AG08396 (cell line): Measurements from ENCODE around the gene GLRX5.

Experiments
- DNase-seq: peaks from one replicate; pipeline ENCODE4 v3.0.0; 2012; ENCODE audit warnings: low spot score, mixed read lengths

The GLRX5 gene

DNA sequence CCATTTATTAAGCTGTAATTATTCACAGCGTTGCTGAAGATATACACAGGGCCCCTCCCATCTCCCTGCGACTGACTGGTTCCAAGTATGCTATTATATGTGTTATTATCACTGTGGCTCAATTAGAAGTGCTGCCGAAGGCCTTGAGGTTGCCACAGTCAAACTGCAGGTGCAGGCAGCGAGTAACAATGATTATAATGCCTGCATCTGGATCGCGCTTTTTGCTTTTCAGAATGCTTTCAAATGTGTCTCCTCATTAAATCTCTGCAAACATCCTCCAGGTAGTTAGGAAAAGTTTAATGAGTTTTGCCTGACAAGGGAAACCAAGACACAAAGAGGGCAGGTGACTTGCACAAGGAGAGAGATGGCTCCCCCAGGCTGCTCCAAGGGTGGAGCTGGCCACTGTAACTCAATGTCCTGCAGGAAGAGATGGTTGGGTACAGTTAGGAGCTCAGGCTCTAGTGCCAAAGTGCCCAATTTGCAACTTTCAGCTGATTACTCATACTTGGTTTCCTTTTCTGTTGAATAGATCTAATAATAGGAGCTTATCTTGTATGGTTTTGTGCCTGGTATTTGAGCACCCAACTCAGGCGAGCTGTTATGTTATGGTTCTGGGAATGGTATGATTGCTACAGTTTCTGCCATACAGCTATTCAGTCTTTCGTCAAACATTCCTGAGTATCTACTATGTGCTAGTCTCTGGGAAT lies 16.7 kb upstream of the GLRX5 start:
- DNase-seq = peak; percentile 31

DNA sequence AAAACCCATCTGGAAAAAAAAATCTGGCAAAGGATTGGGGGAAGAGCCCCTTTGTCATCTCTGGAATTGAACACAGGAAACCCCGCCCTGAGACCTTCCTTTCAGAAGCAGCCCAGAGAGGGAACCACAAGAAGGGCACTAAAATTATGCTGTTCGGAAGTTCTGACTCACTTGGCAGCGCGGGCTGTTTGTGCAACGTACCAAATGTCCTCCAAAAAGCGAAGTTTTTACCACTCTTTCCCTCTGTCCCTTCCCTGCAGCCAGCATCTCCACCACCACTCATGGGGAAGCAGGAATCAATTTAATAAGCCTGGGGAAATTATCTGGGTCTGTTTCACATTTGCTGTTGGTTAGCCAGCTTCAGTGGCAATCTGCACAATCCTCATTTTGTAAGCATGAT lies 15.2 kb upstream of the GLRX5 start:
- DNase-seq = peak; percentile 80

DNA sequence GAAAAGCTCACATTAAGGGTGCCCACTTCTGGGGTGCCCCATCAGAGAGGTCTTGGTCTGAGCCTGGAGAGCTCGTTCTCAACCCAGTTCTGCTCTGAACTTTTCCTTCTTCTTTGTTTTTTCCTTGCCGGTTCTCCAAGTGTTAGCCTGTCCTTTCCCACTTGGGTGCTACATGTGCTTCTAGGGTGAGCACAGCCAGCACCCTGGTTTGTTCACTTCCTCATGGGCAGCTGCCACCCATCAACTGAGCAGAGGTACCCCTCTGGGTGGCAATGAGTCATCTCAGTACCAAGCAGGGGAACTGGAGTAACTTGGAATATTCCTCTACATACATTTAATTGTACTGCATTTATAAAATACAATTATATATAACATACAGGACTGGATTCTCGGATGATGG lies 14.5 kb upstream of the GLRX5 start:
- no peak for DNase-seq

DNA sequence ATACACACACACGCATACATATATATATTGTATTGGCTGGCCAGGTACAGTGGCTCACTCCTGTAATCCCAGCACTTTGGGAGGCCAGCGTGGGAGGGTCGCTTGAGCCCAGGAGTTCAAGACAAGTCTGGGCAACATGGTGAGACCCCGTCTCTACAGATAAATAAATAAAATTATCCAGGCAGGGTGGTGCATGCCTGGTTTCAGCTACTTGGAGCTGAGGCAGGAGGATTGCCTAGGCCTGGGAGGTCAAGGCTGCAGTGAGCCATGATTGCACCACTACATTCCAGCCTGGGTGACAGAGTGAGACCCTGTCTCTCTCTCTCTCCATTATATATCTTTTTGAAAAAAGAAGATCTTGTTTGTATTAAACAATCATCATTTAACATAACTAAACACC lies 13.8 kb upstream of the GLRX5 start:
- no peak for DNase-seq

DNA sequence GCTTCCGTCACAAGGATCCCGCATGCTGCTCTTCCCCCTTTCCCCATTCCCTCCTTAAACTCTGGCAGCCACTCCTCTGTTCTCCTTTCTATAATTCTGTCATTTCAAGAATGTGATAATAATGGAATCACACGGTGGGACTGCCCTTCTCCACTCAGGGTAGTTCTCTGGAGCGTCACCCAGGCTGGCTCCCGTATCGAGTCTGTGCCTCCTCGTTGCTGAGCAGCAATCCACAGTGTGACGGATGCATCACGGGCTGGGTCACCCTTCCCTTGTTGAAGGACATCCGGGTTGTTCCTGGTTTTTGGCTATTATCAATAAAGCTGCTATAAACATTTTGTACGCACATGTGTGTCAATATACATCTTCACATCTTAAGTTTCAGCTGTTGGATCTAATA lies 12.7 kb upstream of the GLRX5 start:
- DNase-seq = no peak

DNA sequence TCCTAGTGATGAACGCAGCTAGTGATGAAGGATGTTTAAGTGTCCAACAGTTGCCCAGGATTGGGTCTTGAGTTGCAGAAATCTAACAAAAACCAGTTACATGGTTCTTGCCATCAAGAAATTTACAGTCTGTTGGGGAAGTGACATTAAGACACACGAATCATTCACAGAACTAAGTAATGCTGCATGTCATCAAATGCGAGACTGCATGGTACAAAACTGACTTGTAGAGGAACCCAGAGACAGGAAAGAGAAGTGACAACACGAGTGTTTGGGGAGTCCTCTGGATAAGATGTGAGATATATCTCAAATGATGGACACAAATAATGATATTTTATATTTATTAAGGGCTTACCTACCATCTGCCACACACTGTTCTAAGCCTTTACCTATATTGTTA lies 12.3 kb upstream of the GLRX5 start:
- no peak for DNase-seq

DNA sequence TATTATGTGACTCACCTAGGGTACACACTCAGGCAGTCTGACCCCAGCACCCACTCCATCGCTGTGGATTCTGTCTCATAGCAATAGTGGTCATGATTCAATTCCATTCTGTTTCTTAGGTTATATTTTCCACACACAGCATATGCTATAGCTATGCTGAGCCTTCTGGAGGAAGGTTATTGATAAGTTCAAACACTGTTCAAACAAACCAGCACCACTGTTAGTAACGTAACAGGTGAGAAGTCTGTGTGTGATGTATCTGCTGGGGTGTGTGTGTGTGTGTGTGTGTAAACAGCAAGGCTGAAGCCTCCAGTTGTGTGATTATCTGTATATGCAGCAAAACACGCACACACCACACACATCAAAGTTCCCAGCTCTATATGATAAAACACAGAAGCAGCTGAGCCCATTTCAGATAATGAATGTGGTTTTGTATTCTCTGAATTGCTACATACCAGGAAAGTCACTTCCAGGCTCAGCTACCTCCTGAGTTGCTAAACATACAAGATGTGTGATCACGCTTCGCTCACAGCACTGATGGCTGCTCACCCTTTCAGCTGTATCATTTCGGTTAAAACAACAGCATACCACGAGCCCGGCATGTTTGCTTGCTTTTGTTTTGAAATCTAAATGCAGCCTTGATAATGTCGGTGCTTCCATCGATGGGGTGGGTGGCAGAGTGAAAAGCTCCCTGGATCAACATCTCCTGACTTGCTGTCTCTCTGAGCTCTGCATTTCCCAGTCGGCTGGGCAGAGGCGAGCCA lies 11.6 kb upstream of the GLRX5 start:
- no peak for DNase-seq

DNA sequence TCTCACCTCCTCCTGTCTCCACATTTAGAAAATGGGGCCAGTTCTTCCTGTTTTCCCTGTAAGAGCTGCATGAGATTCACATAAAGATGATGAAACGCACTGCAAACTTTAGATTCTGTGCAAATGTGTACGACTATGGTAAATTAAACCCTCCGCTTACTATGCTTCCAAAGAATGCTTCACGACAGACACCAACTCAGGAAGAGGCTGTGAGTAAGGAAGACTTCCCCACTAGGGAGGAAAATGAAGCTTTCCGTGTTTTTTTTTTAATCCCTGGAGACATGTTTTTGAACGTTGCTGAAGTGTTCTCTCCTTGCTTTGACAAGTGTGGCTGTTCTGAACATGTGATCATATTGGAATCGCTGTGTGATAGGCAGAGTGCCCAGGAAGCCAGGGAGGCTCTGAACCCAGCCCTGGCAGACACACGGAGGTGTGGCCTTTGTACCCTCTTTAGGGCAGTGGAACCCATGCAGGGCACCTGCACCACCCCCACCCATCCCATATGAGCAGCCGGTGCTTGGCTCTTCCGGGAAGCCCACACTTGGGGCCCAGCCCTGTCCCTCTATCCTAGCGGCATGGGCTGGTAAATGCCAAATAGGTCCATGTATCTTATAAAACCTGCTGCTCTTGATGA lies 10.9 kb upstream of the GLRX5 start:
- no peak for DNase-seq

DNA sequence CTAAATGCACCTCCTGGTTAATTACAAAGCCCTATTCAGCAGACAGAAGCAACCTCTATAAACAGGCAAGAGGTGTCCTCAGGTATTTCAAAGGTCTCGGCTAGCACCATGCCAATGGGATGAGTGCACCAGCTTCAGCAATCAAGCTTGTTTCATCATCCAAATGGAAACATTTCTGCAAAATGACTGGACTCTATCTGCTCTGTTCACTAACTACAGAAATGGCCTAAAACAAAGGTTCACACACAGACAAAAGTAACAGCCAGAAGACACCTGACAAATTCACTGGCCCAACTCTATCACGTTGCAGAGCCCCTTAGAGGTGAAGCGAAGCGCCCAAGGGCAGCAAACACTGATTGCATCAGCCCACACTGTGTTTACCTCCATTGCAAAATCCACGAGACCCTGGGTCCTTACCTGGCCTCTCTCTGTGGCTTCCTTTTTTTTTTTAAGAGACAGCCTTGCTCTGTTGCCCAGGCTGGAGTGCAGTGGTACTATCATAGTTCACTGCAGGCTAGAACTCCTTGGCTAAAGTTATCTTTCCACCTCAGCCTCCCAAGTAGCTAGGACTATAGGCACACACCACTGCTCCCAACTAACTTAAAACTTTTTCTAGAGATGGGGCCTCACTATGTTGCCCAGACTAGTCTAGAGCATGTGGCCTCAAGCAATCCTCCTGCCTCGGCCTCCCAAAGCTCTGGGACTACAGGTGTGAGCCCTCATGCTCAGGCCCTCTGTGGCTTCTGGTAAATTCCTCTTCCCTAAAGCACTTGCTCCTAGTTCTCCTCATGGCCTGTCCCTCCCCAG lies 9.9 kb upstream of the GLRX5 start:
- DNase-seq = no peak

DNA sequence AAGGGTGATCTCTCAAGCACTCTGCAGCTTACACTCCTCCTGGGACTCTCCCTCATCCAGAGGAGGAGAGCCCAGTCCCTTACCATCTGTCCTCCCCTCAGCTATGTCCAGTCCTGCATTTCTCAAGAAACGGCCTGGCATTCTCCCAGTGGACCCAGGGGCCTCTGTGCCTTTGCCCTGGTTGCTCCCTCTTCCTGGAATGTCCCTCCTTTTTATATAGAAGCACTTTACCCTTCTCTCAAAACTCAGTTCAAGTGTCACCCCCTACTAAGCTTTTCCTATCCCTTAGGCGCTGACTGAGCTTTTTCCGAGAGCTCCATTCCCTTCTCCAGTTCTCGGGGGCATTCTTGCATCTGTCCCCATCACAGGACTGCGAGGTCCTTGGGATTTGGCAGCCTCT lies 8.9 kb upstream of the GLRX5 start:
- no peak for DNase-seq

DNA sequence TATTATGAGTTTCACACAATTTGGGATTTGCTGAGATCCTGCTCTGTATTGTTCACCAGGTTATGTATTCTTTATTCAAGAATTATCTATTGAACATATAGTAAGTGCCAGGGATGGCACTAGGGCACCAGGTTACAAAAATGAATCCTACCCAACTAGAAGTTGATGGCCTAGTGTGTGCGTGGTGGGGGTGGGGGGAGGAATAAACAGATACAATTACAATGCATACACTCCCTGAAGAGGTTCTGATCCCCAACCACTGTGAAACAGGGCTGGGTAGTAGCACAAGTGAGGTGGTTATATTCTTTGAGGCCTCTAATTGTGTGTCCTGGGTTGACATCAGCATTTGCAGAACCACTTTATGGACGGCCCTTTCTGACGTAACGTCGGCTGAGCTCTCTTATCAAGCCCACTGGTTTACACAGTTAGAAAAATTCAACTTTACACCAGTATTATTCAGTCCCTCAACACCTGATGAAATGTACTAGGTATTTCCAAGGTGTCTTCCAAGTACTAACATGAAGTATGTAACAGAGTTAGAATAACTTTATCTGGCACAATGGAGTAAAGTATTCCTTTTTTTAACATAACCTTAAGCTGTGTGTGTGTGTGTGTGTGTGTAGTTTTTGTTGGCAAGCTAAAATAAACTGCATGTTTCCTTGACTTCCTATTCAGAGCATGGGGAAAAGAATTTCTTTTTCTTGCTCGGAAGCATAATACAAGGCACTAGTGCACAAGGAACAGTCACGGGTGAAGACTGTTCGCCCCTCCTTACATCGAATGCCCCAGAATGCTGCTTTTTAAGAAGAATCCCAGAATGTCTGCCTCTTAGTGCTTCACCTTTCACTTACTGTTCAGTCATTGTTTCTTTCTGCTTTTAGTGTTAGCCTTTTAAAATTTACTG lies 8.1 kb upstream of the GLRX5 start:
- DNase-seq = no peak

DNA sequence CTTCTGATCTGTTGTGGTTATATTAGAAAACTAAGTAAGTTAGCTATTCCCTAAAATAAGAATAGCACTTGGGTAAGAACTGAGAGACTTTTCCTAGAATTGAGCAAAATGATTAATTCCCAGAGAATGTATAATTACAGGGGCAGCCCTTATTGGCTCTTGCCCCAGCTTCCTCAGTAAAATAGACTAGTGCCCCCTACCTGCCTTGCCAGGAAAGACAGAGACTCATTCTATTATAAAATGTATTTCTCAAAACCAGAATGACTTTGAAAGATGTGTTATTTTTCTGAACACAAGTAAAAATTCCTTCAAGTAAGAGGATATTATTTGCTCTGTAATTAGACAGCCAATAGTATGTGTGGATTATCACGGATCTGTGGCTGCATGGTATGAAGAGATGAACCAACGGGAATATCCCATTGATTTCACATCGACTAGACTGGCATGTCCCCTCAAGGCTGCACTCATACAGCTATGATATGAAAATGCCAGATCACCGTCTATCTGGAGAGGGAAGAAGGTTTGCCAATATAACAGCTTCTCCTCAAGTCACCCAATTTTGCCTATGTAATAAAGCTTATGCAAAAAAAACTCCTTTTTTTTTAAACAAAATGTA lies 7.4 kb upstream of the GLRX5 start:
- DNase-seq = peak; percentile 73

DNA sequence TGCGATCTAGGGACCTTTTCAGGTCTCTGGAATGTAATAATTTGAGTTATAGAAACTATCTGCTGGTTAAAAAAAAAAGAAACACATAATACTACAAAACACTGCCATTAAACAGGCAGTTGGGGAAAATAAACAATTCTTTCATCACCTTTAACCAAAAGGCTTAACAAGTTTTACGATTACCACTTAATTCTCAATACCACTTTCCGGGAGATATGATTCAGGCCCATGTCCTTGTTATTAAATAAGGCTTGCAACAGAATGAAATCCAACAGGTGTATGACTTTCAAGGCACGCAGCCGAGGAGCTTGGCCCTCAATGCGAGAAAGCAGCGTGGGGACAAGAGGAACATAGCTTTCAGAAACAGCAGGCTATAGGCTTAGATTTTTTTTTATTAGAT lies 5.6 kb upstream of the GLRX5 start:
- no peak for DNase-seq

DNA sequence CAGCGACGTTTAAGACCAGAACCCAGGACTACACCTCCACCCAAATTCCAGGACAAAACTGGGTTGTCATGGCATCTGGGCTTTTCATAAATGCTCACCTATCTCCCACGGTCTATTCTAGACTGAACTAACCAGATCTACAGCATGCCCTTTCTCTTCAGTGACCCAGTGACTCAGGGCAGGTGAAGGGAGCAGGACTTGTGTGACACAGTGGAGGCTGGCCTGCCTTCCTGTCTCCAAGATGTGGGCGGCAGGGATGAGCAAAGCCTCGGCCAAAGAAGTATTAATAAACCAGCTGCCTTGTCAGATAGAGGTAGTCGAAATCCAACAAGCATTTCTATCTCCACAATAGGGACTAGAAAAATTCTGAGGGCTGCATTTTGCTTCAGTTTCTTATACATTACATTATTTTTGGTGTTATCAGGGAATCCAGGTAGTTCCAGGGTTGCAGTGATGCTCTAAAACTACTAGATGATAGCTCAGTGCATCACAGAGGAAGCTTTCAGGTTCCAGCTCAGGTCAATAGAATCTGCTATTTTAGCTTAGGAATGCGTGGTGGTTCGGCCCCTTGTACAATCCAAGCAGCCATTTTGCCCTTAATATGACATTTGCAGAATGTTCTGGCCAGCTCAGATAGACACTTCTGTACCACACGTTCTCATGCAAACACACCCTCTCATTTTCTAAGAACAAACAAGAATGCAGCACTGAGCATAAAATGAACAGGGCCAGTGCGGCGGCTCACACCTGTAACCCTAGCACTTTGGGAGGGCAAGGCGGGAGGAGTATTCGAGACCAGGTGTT lies 4.2 kb upstream of the GLRX5 start:
- no peak for DNase-seq

DNA sequence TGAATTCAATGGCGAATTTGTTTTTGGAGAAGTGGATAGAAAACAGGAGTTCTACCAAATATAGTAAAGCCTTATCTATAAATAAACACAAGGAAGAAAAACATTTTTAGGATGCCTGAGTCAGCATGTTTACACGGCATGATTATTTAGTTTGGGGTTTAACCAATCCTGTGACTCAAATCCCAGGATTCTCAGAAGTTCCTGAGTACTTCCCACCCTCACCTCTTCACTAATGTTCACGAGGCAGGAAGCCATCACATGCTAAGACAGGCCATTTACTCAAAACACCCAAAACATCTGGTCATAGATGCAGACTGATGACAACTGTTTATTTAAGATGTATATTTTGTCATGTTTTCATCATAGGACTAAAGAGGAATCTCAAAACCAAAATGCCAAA lies 3.4 kb upstream of the GLRX5 start:
- peak; percentile 72 for DNase-seq

DNA sequence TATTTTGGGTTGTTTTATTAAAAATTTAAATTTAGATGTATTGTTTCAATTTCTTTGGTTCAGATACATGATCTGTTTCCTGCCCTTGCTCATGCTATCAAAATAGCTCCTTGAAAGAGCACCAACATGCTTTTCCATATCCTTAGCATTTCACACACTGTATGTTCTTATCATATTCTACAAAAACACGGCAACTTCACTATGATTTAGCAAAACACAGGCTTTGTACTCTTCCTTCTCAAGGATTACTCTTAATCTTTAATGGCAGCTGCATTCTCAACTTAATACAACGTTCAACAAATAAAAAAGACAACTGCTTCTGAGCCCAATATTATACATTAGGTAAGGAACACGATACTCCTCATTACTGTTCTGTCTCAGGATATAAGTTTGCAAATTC lies 2.9 kb upstream of the GLRX5 start:
- no peak for DNase-seq

DNA sequence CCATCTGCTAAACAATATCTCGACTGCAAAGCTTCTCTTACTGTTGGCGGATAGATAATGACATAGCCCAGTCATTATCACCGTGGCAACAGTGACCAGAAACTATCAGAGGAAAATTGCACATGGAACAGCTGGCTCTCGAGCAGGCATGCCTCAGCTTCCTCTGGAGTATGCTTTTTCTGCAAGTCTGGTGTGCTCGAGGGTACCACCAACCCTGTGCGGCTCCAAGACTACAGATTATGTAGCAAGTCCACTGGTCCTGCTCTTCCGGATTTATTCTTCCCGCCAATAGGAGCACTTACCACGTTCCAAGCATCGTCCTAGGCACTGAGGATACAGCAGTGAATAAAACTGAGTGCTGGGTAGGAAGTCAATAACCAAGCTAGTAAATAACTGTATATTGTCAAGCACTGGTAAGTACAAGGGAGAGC lies 1.4 kb upstream of the GLRX5 start:
- DNase-seq = peak; percentile 51

DNA sequence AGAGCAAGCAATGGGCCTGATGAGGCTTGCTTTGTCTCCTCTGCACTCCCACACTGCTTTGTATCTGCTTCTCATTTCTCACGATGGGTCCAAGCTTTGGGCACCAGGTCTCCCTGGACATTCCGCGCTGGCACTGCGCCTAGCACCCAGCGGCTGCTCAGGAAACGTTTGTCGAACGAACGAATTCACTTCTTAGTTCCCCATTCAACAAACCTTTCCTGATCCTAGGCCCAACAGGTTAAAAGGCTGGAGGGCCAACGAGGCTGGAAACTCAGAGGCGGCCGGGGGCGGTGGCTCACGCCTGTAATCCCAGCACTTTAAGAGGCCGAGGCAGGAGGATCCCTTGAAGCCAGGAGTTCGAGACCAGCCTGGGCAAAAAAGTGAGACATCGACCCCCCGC lies 1.0 kb upstream of the GLRX5 start:
- DNase-seq = no peak

DNA sequence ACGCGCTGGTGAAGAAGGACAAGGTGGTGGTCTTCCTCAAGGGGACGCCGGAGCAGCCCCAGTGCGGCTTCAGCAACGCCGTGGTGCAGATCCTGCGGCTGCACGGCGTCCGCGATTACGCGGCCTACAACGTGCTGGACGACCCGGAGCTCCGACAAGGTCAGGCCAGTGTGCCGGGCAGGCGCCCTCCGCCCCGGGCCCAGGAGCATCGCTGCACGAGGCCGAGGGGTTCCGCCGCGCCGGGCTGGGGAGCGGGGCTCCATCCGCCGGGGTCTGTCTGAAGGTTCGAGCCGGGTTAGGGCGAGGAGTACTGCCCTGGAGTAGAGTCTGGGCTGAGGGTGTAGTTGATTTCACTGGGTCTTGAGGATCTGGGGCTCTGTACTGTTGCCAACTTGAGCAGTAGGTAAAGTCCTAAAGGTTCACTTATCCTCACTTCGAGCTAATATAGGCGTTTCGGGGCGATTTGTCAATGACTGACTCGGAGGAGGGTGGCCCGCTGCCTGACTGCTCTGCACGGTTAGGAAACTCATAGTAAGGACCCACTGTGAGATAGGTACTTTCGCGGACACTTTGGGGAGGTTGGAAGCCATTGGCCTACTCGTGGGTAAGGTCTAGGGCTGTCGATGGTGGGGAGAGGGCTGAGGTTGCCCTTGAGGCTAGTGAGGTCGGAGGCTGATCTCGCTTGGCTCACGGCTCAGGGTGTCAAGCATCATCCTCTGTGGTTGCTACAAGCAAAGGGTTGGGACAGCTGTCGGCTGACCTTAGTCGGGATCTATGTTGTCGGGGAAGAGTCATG lies 574 bp downstream of the GLRX5 start:
- DNase-seq = peak; percentile 51
